T-helper 1 cell (primary cell): Measurements from ENCODE around the gene CPB2.

Source experiments
- DNase-seq, 5 donors: peaks; one replicate each; pipeline ENCODE4 v3.0.0-alpha.2; 2012 to 2020
- total RNA-seq, 4 donors: gene quantifications; one replicate each; lab custom pipeline; 2026; lab: John Stamatoyannopoulos, UW

CPB2 gene, protein sequence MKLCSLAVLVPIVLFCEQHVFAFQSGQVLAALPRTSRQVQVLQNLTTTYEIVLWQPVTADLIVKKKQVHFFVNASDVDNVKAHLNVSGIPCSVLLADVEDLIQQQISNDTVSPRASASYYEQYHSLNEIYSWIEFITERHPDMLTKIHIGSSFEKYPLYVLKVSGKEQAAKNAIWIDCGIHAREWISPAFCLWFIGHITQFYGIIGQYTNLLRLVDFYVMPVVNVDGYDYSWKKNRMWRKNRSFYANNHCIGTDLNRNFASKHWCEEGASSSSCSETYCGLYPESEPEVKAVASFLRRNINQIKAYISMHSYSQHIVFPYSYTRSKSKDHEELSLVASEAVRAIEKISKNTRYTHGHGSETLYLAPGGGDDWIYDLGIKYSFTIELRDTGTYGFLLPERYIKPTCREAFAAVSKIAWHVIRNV
- 0 to 0.15 (median 0.06) reads per million in 4 donors for total RNA-seq

DNA sequence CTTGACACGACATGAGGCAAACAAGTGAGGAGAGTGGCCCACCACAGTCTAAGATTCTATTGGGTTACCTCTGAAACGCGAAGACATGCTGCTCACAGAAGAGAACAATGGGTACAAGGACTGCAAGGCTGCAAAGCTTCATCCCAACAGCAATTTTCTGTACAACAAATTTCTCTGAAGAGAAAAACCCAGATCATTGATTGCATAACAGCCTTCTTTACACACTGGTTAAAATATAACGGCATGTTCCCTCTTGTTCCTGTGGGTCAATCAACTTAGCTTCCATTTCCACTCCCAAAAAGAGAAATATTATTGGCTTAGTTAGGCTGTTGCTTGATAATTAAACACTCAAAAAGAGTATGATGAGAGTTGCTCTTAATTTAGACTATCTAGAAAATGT lies at the start of gene CPB2:
TSS of gene CPB2 (minus strand) at position 166 of the 400 bp plus-strand sequence. CDS start at position 142, 24 bp downstream.
- DNase-seq, result no peak

DNA sequence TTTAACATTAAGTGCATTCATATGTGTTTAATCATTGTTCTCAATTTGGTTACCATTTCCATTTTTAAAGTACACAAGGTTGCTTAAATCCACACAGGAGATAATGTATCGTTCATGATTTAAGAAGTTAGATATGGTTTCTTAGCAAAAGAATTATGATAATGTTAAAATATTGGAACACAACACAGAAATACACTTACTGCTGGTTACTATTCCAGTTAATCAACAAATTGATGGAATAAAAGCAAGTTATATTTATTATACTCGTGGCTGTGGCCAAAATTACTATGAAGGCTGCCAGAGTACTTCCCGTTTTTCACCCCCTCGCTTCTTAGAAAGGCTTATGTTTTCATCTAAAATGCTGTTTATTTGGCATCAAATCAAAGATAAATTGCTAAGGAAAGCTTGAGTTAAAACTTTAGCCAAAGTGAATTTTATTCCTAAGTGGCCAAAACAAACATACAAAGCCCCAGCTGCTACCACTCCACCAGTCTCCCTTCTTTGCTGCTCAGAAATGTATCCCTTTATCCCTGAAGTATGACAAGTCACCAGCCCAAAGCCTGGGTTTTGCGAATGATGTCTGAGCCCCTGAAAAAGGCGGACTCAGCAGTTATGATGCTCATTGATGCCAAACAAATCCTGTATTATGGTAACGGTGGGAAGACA lies 49.4 kb upstream of the CPB2 start:
- no peak for DNase-seq

DNA sequence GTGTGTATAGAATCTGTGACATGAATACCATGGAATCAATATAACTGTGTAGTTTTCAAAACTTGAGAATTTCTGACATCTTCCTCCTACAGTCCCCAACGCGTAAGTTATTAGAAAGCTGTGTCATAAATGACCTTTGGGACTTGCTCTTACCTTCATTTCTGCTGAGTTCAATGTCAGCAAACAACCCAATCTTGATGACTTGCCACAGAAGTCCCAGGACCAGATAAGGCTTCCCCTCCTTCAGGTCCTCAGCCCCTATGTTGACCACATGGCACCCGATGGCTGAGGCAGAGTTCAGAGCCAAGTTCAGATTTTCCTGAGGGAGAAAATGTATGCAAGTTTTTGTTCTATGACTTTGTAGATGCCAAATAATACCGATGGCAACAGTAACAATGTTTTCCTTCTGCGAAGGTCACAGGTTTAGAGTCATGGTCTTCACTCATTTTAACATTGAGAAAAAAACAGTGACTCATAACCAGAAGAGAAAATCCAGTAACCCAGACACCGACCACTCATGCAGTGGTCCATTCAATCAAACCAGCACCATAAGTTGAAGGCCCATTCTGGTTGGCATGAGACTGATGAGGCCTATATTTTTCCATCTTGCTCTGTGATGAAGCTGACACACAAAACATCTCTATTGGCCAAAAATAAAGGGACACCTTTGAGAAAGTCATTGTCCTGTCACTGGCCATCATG lies 47.9 kb upstream of the CPB2 start:
- DNase-seq, result no peak

DNA sequence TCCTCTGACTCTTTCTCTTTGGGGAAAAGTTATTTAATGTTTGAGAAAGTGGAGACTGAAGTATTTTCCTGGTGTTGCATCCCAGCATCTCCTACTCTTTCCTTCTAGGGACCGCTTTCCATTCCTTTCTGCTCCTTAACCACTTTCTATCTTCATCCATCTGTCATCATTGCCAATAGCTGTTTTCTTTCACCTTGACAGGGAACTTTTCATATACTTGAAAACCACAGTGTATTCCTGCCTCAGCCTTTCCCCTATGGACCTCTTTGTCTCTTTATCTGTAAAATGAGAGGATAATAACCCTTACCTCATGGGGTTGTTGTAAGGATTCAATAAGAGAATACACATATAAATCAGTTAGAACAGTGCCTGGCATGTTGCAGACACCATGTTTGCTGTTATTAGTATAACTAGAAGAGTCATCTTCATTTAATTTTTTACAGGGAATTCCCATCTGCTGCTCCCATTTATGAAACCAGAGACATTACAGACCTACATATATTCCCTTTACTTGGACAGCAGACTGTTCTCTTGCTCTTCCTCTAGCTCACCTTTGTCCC lies 45.4 kb upstream of the CPB2 start:
- no peak for DNase-seq

DNA sequence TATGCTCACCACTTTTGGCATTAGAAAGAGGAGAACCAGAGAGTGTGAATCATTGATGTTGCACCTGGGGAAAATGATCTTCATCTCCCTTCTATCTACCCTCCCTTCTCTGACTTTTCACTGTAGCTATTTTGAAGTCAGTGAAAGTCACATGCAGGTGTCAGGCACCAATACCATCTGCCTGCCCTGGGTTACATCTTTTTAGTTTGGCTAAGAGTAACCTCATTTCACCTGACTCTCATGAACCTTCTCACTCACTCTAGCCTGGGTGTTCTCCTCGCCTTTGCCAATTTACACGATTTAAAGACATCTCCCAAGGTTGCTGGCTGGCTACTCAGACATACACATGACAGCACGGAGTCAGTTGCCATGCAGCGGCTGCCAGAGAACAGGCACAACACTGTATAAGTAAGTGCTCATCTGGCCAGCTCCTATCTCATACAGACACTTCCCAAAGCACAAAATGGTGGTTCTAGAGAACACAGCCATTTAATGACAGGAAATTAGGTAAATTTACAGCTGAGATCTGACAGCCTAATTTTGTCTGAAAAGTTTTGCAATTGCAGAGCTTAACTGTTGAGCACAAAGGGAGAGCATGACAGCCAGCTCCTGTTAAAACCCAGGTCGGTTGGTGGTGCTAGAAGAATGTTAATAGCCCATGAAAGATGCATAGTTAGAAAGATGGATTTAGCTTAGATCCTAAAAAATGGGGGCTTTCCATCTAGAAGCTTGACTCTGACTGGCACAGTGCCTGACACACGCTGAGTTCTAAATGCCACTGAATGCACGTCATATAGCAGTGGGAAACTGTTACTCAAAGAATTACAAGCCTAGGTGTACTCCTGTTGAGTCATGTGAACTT lies 44.7 kb upstream of the CPB2 start:
- DNase-seq, result no peak

DNA sequence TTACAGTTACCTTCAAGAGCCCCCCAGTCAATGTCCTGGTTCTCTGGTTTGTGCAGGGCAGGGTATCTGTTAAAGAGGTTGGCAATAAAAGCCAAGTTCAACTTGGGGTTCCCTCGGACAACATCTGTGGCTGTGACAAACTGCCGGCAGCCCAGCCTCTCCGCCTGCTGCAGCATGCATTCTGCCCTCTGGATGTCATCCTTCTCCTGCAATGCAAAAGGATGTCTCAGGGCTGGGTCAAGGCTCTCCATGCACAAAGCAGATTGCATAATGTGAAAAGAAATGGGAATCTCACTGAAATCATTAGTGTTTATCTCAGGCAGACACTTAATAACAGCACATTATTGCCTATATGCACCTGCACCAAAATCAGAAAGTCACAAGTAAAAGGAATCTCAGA lies 42.1 kb upstream of the CPB2 start:
- no peak for DNase-seq

DNA sequence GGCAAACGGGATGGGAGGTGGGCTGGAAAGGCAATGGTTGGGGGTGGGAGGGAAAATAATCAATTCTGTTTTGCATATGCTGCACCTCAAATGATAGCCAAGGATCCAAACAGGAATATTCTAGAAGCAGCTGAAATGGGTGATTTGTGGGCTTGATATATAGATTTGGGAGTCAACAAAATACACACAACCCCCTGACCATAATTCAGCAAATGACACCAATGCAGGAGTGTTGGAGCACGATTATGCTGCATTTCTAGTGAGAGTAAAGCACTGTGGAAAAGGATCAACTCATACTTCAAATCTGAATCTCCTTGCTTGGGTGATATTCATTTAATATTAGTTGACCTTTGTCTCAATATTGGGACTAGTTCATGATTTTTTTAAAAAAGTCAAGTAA lies 41.1 kb upstream of the CPB2 start:
- DNase-seq, result no peak

DNA sequence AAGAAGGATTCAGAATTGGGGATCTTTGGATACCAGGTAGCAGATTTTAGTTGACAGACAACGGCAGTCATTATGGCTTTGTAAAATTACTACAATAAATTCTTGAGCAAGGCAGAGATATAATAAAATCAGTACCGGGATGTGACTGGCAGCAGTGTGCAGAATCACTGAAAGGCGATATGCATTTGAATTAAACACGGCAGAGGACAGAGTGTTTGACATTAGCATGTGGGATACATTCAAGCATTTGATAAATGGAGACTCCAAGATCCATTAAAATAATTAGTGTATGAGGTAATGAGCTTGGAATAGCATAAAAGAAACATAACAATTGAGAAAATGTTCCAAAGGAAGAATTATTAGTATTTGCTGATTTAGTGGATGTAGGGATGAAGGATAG lies 40.3 kb upstream of the CPB2 start:
- no peak for DNase-seq

DNA sequence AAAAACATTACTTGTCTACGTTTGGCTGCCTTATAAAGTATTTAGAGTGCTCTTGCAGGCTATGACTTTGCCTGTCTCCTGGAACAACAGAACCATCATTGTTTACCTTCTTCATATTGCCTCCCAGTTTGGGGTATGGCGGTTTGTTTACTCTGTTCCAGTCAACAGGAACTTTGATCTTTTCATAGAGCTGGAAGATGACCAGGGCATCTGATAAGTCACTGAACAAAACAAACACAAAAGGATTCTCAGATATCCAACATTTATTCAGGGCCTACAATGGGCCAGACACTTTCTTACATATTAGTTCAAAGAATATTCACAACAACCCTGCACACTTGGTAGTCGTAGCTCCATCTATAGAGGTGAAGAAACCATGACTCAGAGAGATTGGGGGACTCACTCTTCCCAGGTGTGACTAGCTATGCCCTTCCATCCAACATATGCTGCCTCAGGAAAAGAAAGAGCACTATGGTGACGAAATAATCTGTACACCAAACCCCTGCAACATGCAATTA lies 38.4 kb upstream of the CPB2 start:
- no peak for DNase-seq

DNA sequence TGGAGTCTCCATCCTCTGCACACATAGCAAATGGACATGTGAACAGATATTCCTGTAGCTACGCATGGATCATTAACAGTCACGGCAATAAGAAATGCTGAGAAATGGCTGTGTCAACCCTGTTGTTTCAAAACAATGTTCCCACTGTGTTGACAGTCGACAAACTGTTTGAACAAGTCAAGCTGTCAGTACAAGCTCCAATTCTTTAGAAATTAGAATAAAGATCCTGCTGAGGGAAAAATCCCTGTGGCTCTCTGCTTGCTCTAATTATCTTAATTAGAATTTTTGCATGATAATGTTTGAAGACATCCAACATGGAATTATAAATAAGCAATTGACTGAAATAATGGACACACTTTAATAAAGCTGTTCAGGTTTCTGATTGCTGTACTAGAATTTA lies 37.9 kb upstream of the CPB2 start:
- no peak for DNase-seq

DNA sequence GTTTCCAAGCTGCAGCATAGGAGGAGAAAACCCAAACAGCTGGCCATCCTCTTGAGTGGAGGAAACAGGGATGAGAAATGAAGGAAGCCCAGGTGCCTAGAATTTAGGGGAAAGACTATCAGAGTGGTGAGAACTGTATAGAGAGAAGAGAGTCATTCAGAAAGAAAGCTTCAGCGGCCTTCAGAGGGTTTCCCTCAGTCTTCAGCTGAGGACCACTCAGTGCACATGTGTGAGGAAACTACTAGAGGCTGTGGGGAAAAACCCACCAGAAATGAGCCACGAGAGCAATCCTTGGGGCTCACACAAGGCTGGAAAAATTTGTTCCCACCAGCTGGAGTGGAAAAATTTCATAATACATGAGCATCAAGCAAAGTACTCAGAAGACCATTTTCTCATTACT lies 35.2 kb upstream of the CPB2 start:
- no peak for DNase-seq

DNA sequence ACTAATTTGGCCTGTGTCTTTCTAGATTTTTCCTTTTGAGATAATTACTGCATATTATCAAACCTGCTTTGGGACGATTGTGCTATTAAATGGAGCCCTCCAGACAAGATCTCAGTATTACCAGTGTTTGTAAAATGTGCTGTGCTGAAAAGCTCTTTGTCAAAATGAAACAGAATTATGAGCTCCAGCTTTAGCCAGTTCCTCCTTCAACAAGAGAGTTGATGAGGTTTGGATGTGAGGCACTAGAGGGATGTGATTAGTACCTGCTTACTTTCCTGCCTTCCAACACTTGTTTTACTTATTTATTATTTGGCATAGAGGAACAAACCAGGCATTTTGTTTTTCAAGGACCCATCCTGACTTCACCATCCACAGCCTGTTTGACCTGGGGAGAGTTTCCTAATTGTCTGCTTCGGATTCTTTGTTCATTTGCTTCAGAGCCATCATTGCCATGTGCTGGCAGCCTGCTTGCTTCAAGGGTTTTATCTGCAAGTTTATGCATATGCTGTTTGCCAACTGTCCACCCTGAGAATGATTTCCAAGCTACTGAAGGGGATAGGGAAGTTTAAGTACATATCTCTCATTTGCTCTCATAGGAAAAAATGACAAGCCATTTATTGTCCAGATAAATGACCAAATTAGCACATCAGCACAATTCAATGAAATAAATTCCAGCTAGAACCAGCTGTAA lies 32.9 kb upstream of the CPB2 start:
- DNase-seq, result no peak

DNA sequence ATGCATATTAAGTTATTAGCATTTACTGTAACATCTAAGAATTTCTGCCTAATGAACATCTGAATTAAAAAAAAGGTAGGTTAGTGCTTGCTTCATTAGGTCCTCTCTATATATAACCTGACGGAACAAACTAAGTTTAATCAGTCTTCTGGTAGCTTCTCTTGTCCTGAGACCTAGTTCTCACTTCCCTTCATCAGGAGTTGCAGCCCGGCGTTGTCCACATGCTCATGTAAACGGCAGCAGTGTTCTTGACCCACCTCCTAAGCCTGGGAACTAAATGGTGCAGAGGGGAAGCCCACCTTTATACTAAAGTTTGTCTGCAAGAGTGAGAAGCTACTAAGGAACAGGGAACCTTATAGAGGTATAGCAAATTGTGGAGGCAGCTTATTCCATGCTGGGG lies 31.9 kb upstream of the CPB2 start:
- no peak for DNase-seq

DNA sequence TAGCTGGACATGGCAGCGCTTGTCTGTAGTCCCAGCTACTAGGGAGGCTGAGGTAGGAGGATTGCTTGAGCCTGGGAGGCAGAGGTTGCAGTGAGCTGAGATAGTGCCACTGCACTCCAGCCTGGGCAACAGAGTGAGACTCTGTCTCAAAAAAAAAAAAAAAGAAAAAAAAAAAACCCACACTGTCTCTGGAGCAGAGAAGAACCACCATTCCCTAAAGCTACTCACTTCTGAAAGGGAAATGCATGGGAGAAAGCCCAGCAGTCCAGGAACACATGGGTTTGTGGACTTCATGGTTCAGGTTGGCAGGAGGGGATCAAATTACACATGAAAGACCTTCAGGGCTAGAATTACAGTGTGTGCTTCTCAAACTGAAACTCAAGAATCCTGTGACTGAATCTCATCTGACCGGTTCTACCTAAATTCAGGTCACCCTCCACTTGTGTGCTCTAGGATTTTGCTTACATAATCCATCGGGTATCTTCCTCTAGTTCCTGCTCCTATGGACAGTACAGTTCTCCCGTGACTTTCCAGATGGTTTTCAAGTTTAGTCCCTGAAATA lies 30.2 kb upstream of the CPB2 start:
- DNase-seq, result no peak

DNA sequence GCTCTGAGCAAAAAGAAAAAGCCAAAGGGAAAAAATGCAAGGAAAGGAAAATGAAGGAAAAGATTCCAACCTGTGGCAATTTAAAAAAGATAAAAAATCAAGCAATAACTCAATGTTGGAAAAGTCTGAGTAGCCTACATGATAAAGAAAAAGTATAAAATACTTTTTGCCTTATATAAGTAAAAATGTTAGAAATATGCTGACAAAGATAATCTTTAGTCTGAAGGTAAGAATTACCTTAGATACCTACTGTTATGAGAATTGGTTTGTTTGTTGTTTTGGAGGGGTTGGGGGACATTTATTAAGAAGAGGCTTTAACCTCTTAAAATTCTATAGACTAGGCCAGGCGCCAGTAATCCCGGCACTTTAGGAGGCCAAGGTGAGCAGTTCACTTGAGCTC lies 29.7 kb upstream of the CPB2 start:
- no peak for DNase-seq

DNA sequence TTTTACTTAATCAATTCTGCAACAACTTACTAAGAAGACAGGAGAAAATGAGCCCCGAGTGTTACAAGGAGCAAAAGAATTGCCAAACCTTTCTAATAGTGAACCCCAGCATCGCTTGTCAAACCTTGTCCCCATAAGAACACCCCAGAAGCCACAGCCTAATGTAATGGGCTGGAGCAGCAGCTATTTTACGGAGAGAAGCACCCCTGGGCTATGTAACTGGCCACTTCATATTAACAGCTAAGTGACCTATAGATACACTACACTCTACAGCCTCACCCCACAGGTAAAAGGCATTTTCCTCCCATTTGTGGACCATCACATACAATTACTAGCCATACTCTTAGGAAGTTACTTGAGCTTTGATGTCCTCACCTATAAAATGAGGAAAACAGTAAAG lies 27.3 kb upstream of the CPB2 start:
- DNase-seq, result no peak

DNA sequence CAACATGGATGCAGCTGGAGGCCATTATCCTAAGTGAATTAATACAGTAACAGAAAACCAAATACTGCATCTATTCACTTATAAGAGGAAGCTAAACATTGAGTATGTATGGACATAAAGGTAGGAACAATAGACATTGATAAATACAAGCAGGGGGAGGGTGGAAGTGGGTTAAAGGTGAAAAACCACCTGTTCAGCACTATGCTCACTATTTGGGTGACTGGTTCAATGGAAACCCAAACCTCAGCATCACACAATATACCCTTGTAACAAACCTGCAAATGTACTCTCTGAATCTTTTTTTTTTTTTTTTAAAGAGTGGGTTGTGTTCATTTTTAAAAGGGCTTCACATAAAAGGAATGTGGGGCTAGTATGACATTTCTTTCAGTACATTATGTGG lies 26.9 kb upstream of the CPB2 start:
- DNase-seq, result no peak

DNA sequence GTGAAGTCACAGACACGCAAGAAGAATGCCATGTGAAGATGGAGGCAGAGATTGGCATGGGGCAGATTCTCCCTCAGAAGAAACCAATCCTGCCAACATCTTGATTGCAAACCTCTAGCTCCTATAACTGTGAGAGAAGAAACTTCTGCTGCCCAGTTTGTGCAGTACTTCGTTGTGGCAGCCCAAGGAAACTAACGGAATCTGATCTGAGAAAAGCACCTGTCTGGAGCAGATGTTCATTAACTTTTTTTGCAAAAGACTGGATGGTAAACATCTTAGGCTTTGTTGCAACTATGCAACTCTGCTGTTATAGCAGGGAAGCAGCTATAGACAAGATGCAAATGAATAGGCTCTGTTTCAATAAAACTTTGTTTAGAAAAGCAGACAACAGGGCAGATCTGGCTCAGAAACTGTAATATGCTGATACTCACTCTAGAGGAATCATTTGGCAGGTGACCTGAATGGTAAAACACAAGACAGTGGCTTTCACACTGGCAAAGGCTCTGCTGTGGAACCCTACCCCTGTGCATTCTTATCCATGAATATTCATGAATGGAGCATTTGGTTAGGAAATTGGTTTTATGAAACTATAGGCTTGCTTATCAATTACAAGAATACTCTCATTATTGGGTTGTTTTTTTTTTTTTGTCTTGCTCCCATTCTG lies 25.3 kb upstream of the CPB2 start:
- no peak for DNase-seq

DNA sequence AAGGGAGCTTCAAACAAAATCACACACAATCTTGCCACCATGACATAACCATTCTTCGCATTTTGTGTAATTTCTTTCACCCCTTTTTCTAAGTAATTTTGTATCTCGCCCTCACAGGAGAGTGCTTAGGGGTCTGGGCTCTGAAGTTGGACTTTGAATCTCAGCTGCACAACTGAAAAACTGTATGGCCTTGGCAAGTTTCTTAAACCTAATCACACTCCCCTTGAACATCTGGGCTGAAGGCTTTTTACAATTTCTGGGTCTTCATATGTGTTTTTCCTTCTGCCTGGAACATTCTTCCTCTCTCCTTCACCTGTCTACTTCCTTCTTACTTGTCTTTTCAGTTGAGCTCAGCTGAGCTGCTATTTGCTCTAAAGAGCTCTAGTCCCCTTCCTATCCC lies 24.3 kb upstream of the CPB2 start:
- DNase-seq, result no peak

DNA sequence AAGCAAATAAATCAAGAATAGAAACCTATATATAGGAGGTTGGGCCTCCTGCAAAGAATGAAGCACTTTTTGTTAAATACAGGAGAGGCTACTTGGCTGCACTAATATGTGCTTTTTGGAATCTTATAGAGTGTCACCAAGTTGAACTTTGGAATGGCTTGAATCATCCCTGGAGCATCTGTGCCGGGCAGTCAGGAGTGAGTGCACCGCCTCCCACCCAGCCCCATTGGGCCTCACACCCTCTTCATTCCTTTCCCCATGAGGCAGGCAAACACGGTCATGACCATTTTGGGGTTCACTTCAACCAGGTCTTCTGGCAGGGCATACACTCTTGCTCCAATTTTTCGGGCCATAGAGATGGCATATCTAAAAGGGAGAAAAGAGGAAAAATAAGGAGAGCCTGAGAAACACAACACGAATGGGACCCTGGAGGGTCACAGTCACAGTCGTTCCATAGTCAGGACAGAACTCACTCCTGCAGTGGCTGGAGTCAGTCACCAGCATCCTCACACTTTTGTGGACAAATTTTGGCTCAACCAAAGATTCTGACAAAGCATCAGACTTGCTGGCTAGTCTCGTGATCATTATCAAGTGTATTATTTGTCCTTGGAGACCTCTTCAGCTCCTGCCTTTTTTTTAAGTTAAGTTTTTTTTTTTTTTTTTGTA lies 22.7 kb upstream of the CPB2 start:
- no peak for DNase-seq
